GM18511 (cell line): ENCODE measurements around the gene RSPO4.

ENCODE experiments used
- ATAC-seq: cut with Tn5 transposase; IDR thresholded peaks from one replicate; pipeline ENCODE4 v1.9.1; 2021; ENCODE audit warnings: mild to moderate bottlenecking, moderate library complexity; ENCODE audit not compliant: unreplicated experiment

Gene RSPO4

DNA sequence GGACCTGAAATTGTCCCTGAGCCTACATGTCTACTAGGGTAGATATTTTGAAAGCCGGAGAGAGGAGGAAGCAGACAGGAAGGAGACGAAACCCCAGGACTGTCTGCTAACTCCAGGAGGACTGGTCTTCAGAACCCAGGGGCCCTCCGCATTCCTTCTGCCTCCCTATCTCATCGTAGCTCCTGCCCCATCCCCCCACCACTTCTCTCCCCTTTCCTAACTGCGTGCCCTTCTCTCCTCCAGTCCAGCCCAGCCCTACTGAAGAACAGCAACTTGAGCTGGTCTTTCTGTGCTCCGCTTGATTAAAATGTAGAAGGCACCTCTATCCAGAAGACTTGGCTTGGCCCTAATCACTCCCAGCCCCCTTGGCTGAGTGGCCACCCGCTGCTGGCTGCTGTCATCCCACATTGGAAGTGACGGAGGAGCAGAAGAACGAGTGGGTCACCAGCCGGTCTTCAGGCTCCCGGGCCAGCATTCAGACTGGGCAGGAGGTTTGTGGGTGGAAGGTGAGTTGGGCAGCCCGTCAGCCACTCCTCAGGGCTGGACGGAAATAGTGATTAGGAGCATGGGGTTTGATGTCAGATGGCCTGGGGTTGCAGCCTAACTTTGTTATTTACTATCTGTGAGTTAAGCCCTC, 57.2 kb downstream of the RSPO4 start:
- no peak for ATAC-seq

GRCh38 chr20:944148-944547, 58.0 kb downstream of the RSPO4 start:
- no peak for ATAC-seq

DNA sequence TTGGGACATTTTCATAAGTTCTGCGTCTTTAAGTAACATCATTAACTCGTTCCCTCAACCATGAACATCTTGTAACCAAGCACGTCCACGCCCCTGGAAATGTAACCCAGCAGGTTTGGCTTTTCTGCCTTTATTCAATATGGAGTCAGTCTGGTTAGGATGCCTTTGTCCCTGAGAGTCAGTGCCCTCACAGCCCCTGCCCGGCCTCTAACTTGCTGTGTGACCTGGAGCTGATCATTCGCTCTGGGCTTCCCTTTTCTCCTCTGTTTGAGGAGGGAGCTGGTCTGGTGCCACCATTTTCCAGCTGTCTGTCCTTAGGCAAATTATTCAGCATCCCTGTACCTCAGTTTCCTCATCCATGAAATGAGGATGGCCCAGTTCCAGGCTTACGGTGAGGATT, 59.5 kb downstream of the RSPO4 start:
- ATAC-seq: no peak

- ATAC-seq: no peak
These were observed 61.2 kb downstream of the RSPO4 start for GRCh38 chr20:940926-941325.

- no peak for ATAC-seq
These were observed 62.5 kb downstream of the RSPO4 start for GRCh38 chr20:939606-940005.

- ATAC-seq: no peak
These were observed 67.8 kb downstream of the RSPO4 start for GRCh38 chr20:934186-934840.

DNA sequence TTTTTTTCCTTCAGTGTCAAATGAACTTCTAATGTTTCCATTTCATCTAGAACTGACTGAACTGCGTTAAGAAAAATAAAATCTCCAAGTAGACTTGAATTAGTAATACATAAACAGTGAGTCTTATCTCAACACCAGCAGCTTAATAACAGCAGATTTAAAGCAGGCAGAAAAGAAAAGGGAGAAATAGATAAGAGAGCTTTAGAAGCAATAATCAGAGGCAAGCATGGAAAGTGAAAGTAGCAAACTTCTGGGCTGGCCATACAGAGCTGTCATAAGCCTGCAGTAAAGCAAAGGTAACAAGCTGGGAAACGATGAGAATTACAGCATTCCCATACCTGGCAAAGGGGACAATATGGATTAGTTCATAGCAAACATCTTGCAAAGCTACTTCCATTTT, 69.1 kb downstream of the RSPO4 start:
- ATAC-seq: no peak

DNA sequence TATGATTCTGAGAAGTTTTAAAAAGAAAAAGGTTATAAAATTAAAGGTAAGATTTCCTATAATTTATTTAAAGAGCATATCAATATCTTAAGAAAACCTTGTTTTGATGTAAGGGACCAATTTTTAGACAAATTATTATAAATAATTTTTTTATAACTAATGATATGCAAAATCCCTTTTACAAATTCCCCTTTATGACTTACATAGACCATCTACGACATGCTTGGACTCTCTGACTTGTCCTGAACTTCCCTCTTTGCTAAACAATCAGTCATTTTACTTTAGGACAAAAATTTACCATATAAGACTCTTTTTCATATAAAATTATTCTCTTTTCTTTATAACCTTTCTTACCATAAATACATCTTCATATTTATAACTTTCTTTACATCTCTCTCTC, 70.7 kb downstream of the RSPO4 start:
- ATAC-seq: no peak

GRCh38 chr20:926670-927069, 75.4 kb downstream of the RSPO4 start:
- no peak for ATAC-seq

- ATAC-seq: no peak
These were observed 76.6 kb downstream of the RSPO4 start for GRCh38 chr20:925516-925915.

GRCh38 chr20:924639-925038, 77.5 kb downstream of the RSPO4 start:
- no peak for ATAC-seq

DNA sequence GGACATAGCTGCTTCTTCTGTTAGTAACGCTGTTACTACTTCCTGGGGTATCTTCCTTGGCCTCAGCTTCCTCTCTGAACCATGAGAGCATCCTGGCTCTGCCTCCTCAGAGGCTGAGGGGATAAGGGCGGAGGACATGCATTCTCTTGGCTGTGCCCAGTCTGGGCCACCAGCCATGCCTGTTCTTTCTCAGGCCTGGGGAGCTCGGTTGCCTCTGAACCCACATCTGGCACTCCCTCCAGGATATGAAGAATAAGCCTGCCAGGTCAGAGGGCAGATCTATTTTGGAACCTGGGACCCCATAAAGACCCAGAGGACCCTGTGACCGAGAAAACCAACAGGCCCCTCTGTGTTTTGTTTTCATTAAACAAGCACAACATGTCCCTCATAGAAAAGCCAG, 79.3 kb downstream of the RSPO4 start:
- ATAC-seq: no peak

- ATAC-seq: no peak
These were observed 81.0 kb downstream of the RSPO4 start for GRCh38 chr20:921068-921467.

- ATAC-seq: no peak
These were observed 81.8 kb downstream of the RSPO4 start for GRCh38 chr20:920311-920710.

GRCh38 chr20:919491-919916, 82.6 kb downstream of the RSPO4 start:
- ATAC-seq: no peak

DNA sequence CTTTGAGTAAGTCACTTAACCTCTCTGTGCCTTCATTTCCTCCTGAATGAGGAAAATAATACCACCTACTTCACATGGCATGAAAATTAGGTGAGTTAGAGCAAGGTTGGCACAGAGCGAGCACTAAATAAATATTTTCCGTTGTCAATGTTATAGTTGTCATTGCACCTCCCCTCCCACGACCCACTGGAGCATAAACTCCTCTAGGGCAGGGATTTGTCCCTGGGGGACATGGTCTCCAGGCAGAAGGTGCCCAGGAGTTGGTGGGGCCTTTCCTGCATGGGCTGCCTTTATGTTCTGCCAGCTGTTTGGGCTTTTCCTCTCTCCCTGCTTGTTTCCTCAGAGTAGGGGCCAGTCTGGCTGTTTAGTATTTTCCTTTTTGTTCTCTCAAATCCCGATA, 84.7 kb downstream of the RSPO4 start:
- no peak for ATAC-seq

DNA sequence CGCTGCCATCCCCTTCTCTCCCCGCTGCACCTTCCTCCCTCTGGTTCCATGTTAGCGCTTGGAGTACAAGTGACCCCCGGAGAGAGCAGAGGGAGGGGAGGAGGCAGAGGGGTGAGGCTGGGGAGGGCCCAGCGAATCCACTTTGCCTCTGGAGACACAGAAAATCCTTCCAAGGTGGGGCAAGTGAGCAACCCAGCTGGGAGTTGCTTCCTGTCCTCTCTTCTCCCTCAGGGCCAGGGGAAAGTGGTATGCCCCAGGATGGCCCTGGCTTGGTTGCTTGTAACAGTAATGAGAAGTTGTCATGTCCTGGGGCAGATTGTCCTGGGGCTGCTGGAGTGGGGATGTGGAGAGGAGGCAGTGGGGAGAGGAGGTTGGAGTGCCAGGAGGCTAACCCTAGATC, 85.3 kb downstream of the RSPO4 start:
- no peak for ATAC-seq

DNA sequence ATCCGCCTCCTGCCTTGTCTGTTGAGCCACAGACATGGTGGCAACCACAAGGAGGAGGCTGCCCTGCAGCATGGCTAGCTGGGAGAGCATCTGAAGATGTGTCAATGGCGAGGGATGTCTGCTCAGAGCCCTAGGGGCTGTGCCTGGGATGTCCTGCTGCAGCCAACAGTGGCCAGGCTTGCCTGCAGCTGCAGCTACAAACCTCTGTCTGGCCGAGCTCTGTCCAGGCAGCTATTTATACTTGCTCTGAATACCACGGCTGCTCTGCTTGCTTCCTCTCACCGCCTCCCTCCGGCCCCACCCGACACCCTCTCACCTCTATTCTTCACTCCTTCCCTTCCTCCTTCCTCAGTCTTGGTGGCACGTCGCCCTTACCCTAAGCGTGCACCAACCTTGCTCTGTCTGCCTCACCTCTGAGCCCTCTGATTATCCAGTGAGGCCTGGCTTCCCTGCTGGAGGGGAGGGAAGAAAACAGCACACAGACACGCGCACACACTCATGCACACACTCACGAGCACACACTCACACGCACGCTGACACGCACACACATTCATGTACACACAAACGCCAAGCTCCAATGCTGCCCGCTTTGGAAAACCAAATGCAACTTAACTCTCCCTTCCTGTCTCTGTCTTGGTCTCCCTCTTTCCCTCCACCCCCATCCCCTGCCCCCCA, 85.8 kb downstream of the RSPO4 start, which contains the start of gene ANGPT4:
Gene ANGPT4 (minus strand): TSS at position 210 of the 675 bp plus-strand sequence. CDS start 120 bp downstream, at position 90.
- no peak for ATAC-seq

DNA sequence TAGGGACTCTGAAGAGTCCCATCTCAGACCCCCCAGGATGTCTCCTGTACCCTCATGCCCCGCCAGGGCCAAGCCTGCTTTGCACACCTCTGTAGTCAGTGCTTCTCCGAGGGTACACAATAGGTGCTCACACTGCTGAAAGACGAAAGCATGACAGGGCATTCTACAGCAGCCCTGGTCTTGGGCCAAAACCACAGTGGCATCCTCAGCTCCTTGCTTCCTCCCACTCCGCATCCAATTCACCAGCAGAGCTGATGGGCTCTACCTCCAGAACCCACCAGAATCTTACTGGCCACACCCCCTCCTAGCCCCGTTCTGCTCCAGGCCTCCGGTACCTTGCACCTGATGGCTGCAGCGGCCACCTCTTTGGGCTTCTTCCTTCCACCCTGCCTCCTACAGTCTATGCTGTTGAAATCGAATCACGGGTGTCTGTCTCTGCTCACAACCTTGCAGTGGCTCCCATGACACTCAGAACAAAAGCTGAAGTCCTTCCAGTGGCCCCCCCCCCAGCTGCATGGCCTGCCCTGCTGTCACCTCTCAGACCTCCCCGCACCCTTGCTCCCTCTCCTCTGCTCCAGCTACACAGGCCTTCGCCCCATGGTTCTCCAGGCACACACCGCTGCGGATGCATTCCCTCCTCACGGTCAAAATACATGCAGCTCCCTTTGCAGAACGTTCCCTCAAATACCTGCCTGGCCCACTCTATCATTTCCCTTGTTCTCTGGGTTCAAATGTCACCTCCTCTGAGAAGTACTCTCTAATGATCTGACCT, 87.2 kb downstream of the RSPO4 start:
- ATAC-seq: no peak

DNA sequence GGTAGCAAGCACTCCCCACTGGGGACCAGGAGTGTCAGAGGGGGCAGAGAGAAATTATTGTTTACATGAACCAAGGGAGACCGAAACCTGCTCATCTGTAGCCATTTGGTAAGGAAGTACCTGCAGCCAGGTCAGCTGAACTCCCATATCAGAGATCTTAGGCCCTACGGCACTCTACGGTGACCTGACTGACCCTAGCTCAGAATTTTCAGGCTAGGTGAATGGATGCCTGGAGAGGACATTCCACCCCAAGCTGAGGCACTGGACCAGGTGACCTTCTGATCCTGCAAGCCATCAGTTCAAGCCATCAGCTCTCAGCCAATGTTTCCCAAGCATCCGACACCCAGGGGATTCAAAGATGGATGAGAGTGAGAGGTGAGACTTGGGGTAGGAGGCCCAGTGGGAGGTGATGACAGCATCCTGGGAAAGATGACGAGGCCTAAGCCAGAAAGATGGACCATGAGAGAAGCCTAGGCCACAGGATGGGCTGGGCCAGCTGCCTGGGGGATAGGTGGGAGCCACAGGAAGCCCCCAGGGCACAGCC, 88.7 kb downstream of the RSPO4 start:
- ATAC-seq: no peak
